Lower leg skin (tissue), 4 donors: ENCODE measurements around the gene ZDHHC19. TPM values are rescaled to one million over a fixed set of nuclear protein-coding genes. Genes with fewer than 3 reads are reported as not detected.

Source experiments
- DNase-seq, 2 donors: peaks; one replicate each; pipeline ENCODE4 v3.0.0-alpha.2; 2019; ENCODE audit warnings: low spot score in 2 of 2
- H3K4me3 ChIP-seq: fragments of 200-600 bp; sonication (generic); 2 replicates; pipeline ENCODE4 v1.5.1; 2017; ENCODE audit warnings: mild to moderate bottlenecking, low read depth; ENCODE audit not compliant: poor library complexity, severe bottlenecking
- POLR2A ChIP-seq, 2 donors: fragments of 450-650 bp; IDR thresholded peaks; one replicate each; pipeline ENCODE4 v1.6.1; 2016 to 2017; ENCODE audit warnings: antibody characterized with exemption in 2 of 2, mild to moderate bottlenecking in 1 of 2, moderate library complexity in 1 of 2
- WGBS, 2 donors: methylation state at CpG; one replicate each; pipeline ENCODE4 v1.1.5; 2018; 5-methylcytosine and 5-hydroxymethylcytosine counted together
- intact Hi-C: fragments of 100-400 bp; cut with DNase I; formaldehyde crosslinking; loops from one replicate; pipeline ENCODE4 v1.15.0; 2023; ENCODE audit warnings: low total_unique reads
- total RNA-seq, 4 donors: library from RNA; depleted of rRNA; stranded (reverse); fragments of >200 nt; gene quantifications; one replicate each; pipeline ENCODE4 v1.1.0, GENCODE V29; 2016
- TF ChIP-seq, protein P1 (sequence below), 3 donors: fragments of 450-650 bp; IDR thresholded peaks; one replicate each; pipeline ENCODE4 v1.5.1; 2016; ENCODE audit warnings: antibody characterized with exemption in 3 of 3, mild to moderate bottlenecking in 3 of 3, moderate library complexity in 2 of 3

Gene ZDHHC19
- total RNA-seq, 4 donors from 2014 or later, result not detected

DNA sequence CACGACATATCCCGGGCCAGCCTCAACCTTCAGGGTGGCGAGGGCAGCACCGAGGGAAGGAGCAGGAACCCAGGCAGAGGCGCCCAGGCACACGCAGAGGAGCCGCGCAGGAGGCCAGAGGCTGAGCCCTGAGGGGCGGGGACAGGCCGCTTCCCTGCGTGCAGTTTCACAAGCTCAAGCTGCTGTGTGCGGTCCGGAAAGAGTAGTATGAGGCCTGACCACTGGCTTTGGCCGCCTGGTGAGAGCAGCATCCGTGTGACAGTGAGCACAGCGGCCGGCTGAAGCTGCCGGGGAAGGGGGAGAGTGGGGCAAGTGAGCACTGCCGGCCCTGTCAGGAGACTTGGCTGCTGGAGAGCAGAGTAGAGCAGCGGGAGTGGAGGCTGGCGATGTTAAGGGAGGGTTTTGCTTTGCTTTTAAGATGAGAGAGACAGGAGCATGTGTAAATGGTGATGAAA is 8.7 kb downstream of the ZDHHC19 start:
- no peak for DNase-seq
- intact Hi-C loops, result no loop called here
- TF ChIP-seq, protein P1, sequence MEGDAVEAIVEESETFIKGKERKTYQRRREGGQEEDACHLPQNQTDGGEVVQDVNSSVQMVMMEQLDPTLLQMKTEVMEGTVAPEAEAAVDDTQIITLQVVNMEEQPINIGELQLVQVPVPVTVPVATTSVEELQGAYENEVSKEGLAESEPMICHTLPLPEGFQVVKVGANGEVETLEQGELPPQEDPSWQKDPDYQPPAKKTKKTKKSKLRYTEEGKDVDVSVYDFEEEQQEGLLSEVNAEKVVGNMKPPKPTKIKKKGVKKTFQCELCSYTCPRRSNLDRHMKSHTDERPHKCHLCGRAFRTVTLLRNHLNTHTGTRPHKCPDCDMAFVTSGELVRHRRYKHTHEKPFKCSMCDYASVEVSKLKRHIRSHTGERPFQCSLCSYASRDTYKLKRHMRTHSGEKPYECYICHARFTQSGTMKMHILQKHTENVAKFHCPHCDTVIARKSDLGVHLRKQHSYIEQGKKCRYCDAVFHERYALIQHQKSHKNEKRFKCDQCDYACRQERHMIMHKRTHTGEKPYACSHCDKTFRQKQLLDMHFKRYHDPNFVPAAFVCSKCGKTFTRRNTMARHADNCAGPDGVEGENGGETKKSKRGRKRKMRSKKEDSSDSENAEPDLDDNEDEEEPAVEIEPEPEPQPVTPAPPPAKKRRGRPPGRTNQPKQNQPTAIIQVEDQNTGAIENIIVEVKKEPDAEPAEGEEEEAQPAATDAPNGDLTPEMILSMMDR (IDR thresholded peaks at IDR 0.05), result no peak
- TF ChIP-seq POLR2A (IDR thresholded peaks at IDR 0.05), result no peak
- whole genome bisulfite sequencing, 2 donors, result 57 to 65% methylated on average over 21 of the region's 21 CpGs
- H3K4me3 ChIP-seq, result no peak overlapping the region

DNA sequence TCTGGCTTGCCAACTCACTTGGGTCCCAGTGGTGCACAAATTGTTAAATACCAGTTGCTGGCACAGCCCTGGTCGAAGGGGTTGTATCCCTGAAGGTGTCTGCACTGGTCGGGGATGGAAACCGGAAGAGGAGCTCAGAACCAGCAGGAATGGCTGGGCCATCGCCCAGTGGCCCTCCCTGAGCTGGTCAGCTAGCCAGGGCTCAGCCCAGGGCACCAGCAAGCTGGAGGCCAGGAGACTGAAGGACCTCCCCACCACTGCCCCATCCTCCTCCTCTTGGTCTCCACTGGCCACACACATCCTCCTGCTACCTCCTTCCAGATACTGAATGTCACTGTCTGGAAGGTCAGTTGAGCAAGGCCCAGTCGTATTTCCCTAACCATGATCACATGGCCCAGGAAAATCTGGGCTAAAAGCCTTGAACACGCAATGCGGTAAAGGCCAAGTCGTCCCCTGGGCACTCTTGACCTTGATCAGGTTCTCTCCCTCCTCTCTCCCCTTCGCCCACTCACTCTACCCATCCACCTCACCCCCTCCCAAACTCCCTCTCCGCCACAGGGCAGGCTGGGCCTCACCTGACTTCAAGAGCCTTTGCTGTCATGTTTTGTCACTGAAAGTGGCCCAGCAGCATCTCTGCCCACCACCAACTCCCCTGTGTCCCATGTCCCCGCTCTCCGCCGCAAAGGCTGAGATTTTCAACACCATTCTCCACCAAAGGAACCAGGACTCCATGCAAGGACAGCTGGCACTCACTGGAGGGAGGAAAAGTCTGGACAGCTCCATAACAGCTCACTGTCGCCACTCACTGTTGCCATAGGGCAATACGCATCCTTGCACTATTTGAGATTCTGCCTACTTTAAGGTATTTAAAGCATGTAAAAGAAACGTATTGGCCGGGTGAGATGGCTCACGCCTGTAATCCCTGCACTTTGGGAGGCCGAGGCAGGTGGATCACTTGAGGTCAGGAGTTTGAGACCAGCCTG is 12.1 kb downstream of the ZDHHC19 start:
- no peak overlapping the region for H3K4me3 ChIP-seq
- intact Hi-C loops, result loop anchor here (5.0 kb wide), 1 partner anchor 117 kb away; the partner anchor contains the start of gene TFRC
- no peak for DNase-seq
- no peak for TF ChIP-seq POLR2A (IDR thresholded peaks at IDR 0.05)
- WGBS, 2 donors, result 77 to 82% methylated on average over 18 of the region's 19 CpGs

DNA sequence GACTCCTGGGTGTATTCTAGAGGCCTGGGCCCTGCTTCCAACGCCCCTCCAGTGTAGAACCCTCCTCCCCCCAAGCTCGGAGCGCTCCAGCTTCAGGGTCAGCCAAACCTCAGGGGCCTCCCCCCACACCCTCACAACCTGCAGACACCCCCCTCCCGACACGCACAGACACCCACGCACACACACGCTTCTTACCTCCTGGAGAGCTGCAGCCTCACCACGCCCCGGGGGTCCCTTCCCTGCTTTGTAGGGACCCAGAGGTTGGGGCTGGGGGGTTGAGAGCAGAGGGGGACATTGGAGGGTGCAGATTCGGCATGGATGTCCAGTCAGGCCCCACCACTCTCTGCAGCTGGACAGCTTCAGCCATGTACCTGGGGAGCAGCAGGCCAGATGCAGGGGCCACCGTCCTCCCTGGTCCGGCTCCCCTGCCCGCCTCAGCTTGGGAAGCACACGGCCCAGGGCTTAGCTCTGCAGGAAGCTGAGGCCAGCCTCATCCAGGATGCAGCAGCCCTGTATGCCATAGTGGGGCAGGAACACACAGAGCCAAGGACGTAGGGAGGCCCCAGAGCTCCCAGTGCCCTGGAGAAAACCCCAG is 13.0 kb downstream of the ZDHHC19 start:
- no peak overlapping the region for H3K4me3 ChIP-seq
- intact Hi-C loops, result loop anchor here (5.0 kb wide), 1 partner anchor 116 kb away; the partner anchor contains the start of gene TFRC
- TF ChIP-seq, protein P1 (IDR thresholded peaks at IDR 0.05), result no peak
- no peak for TF ChIP-seq POLR2A (IDR thresholded peaks at IDR 0.05)
- DNase-seq, result no peak
- 81 to 88% methylated on average over 14 to 15 of the region's 15 CpGs for WGBS, 2 donors

DNA sequence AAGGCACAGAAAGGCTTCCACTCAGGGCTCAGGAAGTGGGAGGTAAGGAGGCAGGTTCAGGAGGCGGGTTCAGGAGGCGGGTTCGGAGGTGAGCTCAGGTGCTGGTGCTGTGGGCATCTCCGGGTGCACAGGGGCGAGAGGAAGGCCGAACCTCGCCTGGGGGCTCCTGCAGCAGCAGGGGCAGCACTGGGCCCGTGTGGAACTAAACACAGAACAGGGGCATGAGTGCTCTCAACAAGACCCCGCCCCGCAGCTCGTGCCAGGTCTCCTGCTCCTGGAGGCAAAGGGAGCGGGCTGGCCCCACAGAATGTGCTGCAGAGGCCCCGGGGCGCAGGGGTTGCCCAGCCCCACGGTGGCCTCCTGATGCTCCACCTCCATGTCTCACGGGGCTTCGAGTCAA is 13.7 kb downstream of the ZDHHC19 start:
- intact Hi-C loops, result loop anchor here (5.0 kb wide), 1 partner anchor 115 kb away; the partner anchor contains the start of gene TFRC

DNA sequence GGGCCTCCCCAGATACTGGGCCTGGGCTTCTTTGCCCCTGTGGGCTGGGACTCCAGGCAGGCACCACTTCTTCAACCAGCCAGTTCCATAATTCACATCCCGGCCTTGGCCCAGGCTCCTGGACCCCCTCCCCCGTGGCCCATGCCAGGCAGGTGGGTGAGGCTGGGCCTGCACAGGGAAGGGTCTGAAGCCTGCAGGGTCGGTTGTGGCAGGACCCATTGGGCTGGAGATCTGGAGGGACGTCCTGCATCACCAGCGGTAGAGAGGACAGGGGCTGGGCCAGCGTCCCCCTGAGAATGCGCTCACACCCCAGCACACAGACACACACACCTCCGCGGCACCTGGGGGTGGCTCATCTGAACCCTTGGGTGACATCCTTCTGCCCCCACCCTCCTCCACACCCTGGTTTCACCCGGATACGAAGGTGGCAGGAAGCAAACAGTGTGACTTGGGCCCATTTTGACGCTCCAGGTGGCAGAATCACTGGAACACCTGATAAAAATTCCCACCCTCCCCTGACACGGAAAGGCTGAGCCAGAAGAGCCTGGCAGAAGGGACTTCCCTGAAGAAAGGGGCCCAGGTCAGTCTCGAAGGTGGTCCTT is 15.4 kb downstream of the ZDHHC19 start:
- DNase-seq, result no peak
- TF ChIP-seq POLR2A (IDR thresholded peaks at IDR 0.05), result no peak
- TF ChIP-seq, protein P1 (IDR thresholded peaks at IDR 0.05), result no peak
- intact Hi-C loops, result loop anchor here (5.0 kb wide), 1 partner anchor 113 kb away; the partner anchor contains the start of gene TFRC
- 83 to 86% methylated on average over 11 of the region's 14 CpGs for WGBS, 2 donors
- no peak overlapping the region for H3K4me3 ChIP-seq

More for the DNA sequence above, 13.7 kb downstream of the ZDHHC19 start:
- TF ChIP-seq POLR2A (IDR thresholded peaks at IDR 0.05), result no peak
- TF ChIP-seq, protein P1 (IDR thresholded peaks at IDR 0.05), result no peak
- WGBS, 2 donors, result 67 to 75% methylated on average over 17 of the region's 17 CpGs
- no peak overlapping the region for H3K4me3 ChIP-seq
- no peak for DNase-seq
